Activated T-helper 1 cell treated with anti-CD3 and anti-CD28 coated beads, Interleukin-12 subunit alpha, Interleukin-12 subunit beta, Interleukin-2, Interleukin-4 antibody, amounts not matched to agents 30 ng/mL and 10 ng/mL and 1 ng/mL, durations not matched to agents 14 hours and 24 hours and 36 hours (primary cell): ENCODE measurements around the gene KIF5B. TPM values are rescaled to one million over a fixed set of nuclear protein-coding genes. Genes with fewer than 3 reads are reported as not detected.
"Not testable (repeated sequence)": the region's sequence is repeated elsewhere in the genome, so short reads cannot be mapped to it uniquely, and the experiment has no call there.

Experiments used
- DNase-seq: peaks from one replicate; pipeline ENCODE4 v3.0.0; 2021; ENCODE audit warnings: low spot score
- H3K27ac Mint-ChIP-seq: one replicate; pipeline ENCODE4 v1.8.0; 2021; ENCODE audit warnings: mild to moderate bottlenecking, mixed read lengths
- H3K27me3 Mint-ChIP-seq: one replicate; pipeline ENCODE4 v1.8.0; 2022; ENCODE audit warnings: mild to moderate bottlenecking, moderate library complexity, mixed read lengths; ENCODE audit not compliant: insufficient read depth
- H3K36me3 Mint-ChIP-seq: one replicate; pipeline ENCODE4 v1.8.0; 2021; ENCODE audit warnings: low read depth, mixed read lengths
- H3K4me1 Mint-ChIP-seq: one replicate; pipeline ENCODE4 v1.8.0; 2021; ENCODE audit warnings: low read depth, mixed read lengths
- H3K4me3 Mint-ChIP-seq: one replicate; pipeline ENCODE4 v1.8.0; 2021; ENCODE audit warnings: mild to moderate bottlenecking, moderate library complexity, mixed read lengths
- H3K9me3 Mint-ChIP-seq: one replicate; pipeline ENCODE4 v1.8.0; 2021; ENCODE audit warnings: mixed read lengths
- intact Hi-C: fragments of 100-400 bp; cut with micrococcal nuclease; formaldehyde crosslinking; loops from one replicate; pipeline ENCODE4 v1.15.1; 2024
- total RNA-seq: library from RNA; stranded (reverse); gene quantifications from 2 replicates; pipeline ENCODE4 v1.2.3, GENCODE V29; 2022

The KIF5B gene
- total RNA-seq, 1 donor from 2014 or later, result 80.7 TPM

GRCh38 chr10:32073659-32074058 is 17.4 kb upstream of the KIF5B start:
- intact Hi-C loops, result no loop called here
- no peak overlapping the region for H3K4me3 Mint-ChIP-seq
- no peak overlapping the region for H3K27ac Mint-ChIP-seq
- no peak for DNase-seq
- H3K36me3 Mint-ChIP-seq, result no peaks in the 10 kb centered on the region
- H3K27me3 Mint-ChIP-seq, result peaks cover 7% of the 10 kb centered on the region
- no peaks in the 10 kb centered on the region for H3K9me3 Mint-ChIP-seq
- no peaks in the 10 kb centered on the region for H3K4me1 Mint-ChIP-seq

GRCh38 chr10:32073128-32073527 is 16.9 kb upstream of the KIF5B start:
- Mint-ChIP-seq H3K27me3 (peaks cover 7% of the 10 kb centered on the region), H3K4me1 (no peaks in the 10 kb centered on the region), H3K4me3 (no peak overlapping the region), H3K9me3 (no peaks in the 10 kb centered on the region), H3K36me3 (no peaks in the 10 kb centered on the region), H3K27ac (no peak overlapping the region)
- intact Hi-C loops, result no loop called here
- DNase-seq, result no peak

- Mint-ChIP-seq H3K9me3 (no peaks in the 10 kb centered on the region), H3K27me3 (peaks cover 7% of the 10 kb centered on the region), H3K4me1 (no peaks in the 10 kb centered on the region), H3K36me3 (no peaks in the 10 kb centered on the region), H3K27ac (no peak overlapping the region), H3K4me3 (no peak overlapping the region)
- DNase-seq, result no peak
- intact Hi-C loops, result no loop called here
Measured at GRCh38 chr10:32072025-32072800, 16.0 kb upstream of the KIF5B start.

- no peaks in the 10 kb centered on the region for H3K9me3 Mint-ChIP-seq
- H3K4me3 Mint-ChIP-seq, result no peak overlapping the region
- no peaks in the 10 kb centered on the region for H3K4me1 Mint-ChIP-seq
- peaks cover 10% of the 10 kb centered on the region for H3K27me3 Mint-ChIP-seq
- no peak for DNase-seq
- H3K27ac Mint-ChIP-seq, result no peak overlapping the region
- intact Hi-C loops, result no loop called here
- H3K36me3 Mint-ChIP-seq, result no peaks in the 10 kb centered on the region
Measured at GRCh38 chr10:32070645-32071044, 14.4 kb upstream of the KIF5B start.

- Mint-ChIP-seq H3K4me1 (no peaks in the 10 kb centered on the region), H3K36me3 (no peaks in the 10 kb centered on the region), H3K27me3 (peaks cover 7% of the 10 kb centered on the region), H3K27ac (no peak overlapping the region), H3K4me3 (no peak overlapping the region), H3K9me3 (no peaks in the 10 kb centered on the region)
- DNase-seq, result no peak
- intact Hi-C loops, result no loop called here
Measured at GRCh38 chr10:32068569-32068968, 12.3 kb upstream of the KIF5B start.

GRCh38 chr10:32067931-32068330 is 11.7 kb upstream of the KIF5B start:
- H3K9me3 Mint-ChIP-seq, H3K36me3 Mint-ChIP-seq, DNase-seq, H3K4me3 Mint-ChIP-seq, H3K27me3 Mint-ChIP-seq, intact Hi-C loops, H3K27ac Mint-ChIP-seq, H3K4me1 Mint-ChIP-seq: not testable (repeated sequence)

- no peak for DNase-seq
Measured at GRCh38 chr10:32065856-32066255, 9.6 kb upstream of the KIF5B start.

GRCh38 chr10:32061440-32061839 is 5.2 kb upstream of the KIF5B start:
- intact Hi-C loops, result no loop called here
- Mint-ChIP-seq H3K27ac (no peak overlapping the region), H3K4me1 (peaks cover 7% of the 10 kb centered on the region)

More at GRCh38 chr10:32065856-32066255, 9.6 kb upstream of the KIF5B start:
- no peaks in the 10 kb centered on the region for H3K4me1 Mint-ChIP-seq
- peaks cover 2% of the 10 kb centered on the region for H3K36me3 Mint-ChIP-seq
- intact Hi-C loops, result no loop called here
- H3K4me3 Mint-ChIP-seq, result no peak overlapping the region
- no peaks in the 10 kb centered on the region for H3K9me3 Mint-ChIP-seq
- H3K27ac Mint-ChIP-seq, result no peak overlapping the region
- peaks cover 5% of the 10 kb centered on the region for H3K27me3 Mint-ChIP-seq

GRCh38 chr10:32060347-32060746 is 4.1 kb upstream of the KIF5B start:
- peaks cover 7% of the 10 kb centered on the region for H3K4me1 Mint-ChIP-seq
- H3K27me3 Mint-ChIP-seq, result peaks cover 2% of the 10 kb centered on the region
- H3K27ac Mint-ChIP-seq, result no peak overlapping the region
- no peaks in the 10 kb centered on the region for H3K9me3 Mint-ChIP-seq
- intact Hi-C loops, result no loop called here
- no peak overlapping the region for H3K4me3 Mint-ChIP-seq
- DNase-seq, result no peak
- peaks cover 3% of the 10 kb centered on the region for H3K36me3 Mint-ChIP-seq

More at GRCh38 chr10:32061440-32061839, 5.2 kb upstream of the KIF5B start:
- H3K27me3 Mint-ChIP-seq, result peaks cover 5% of the 10 kb centered on the region
- H3K4me3 Mint-ChIP-seq, result no peak overlapping the region
- no peak for DNase-seq
- H3K9me3 Mint-ChIP-seq, result no peaks in the 10 kb centered on the region
- H3K36me3 Mint-ChIP-seq, result peaks cover 2% of the 10 kb centered on the region

GRCh38 chr10:32059472-32059871 is 3.2 kb upstream of the KIF5B start:
- H3K36me3 Mint-ChIP-seq, result peaks cover 11% of the 10 kb centered on the region
- no peak for DNase-seq
- H3K27me3 Mint-ChIP-seq, result peaks cover 2% of the 10 kb centered on the region
- H3K9me3 Mint-ChIP-seq, result no peaks in the 10 kb centered on the region
- H3K4me1 Mint-ChIP-seq, result peaks cover 10% of the 10 kb centered on the region
- intact Hi-C loops, result loop anchor here (5.0 to 10.0 kb wide), 4 partner anchors 113 to 385 kb away; partner anchors contain the start of gene CCDC7
- no peak overlapping the region for H3K4me3 Mint-ChIP-seq
- no peak overlapping the region for H3K27ac Mint-ChIP-seq

- Mint-ChIP-seq H3K4me3 (peak overlapping the region; percentile 94), H3K27ac (peak overlapping the region; percentile 92), H3K36me3 (peaks cover 11% of the 10 kb centered on the region), H3K27me3 (no peaks in the 10 kb centered on the region), H3K4me1 (peaks cover 31% of the 10 kb centered on the region), H3K9me3 (no peaks in the 10 kb centered on the region)
- intact Hi-C loops, result loop anchor here (5.0 to 10.0 kb wide), 4 partner anchors 115 to 388 kb away; partner anchors contain the start of gene CCDC7
- no peak for DNase-seq
Measured at GRCh38 chr10:32057036-32057372, 779 bp upstream of the KIF5B start.

- Mint-ChIP-seq H3K27ac (peak overlapping the region; percentile 92), H3K27me3 (no peaks in the 10 kb centered on the region), H3K9me3 (no peaks in the 10 kb centered on the region), H3K4me3 (peak overlapping the region; percentile 94), H3K4me1 (peaks cover 45% of the 10 kb centered on the region), H3K36me3 (peaks cover 16% of the 10 kb centered on the region)
- peak; percentile 52 for DNase-seq
- intact Hi-C loops, result loop anchor here (1.0 to 10.0 kb wide), 9 partner anchors 9 to 389 kb away; partner anchors contain the start of gene CCDC7
Measured at GRCh38 chr10:32055478-32056135, 618 bp downstream of the KIF5B start.

- H3K4me1 Mint-ChIP-seq, result peaks cover 60% of the 10 kb centered on the region
- H3K36me3 Mint-ChIP-seq, result peaks cover 24% of the 10 kb centered on the region
- H3K9me3 Mint-ChIP-seq, result no peaks in the 10 kb centered on the region
- H3K27ac Mint-ChIP-seq, result peak overlapping the region; percentile 92
- H3K4me3 Mint-ChIP-seq, result peak overlapping the region; percentile 94
- DNase-seq, result no peak
- no peaks in the 10 kb centered on the region for H3K27me3 Mint-ChIP-seq
- intact Hi-C loops, result loop anchor here (2.0 to 10.0 kb wide), 3 partner anchors 37 to 391 kb away; partner anchors contain the start of gene CCDC7
Measured at GRCh38 chr10:32054094-32054493, 2.1 kb downstream of the KIF5B start.
